Inflammatory macrophage treated with lipopolysaccharide for 1 hour (primary cell): ENCODE results near the gene EPS8.
A peak's percentile ranks its signal among the peaks of the same experiment; 100 is the strongest.
"Not testable (repeated sequence)": the region's sequence is repeated elsewhere in the genome, so short reads cannot be mapped to it uniquely, and the experiment has no call there.

ENCODE experiments used
- DNase-seq, 2 donors: peaks; one replicate each; pipeline ENCODE4 v3.0.0-alpha.2; 2020 to 2022

EPS8 gene

GRCh38 chr12:15634010-15634683 lies 155.0 kb downstream of the EPS8 start:
- DNase-seq = no peak

- DNase-seq = no peak
Observed at GRCh38 chr12:15633201-15633600, 156.0 kb downstream of the EPS8 start.

- DNase-seq = no peak
Observed at GRCh38 chr12:15632708-15633107, 156.5 kb downstream of the EPS8 start.

- DNase-seq = no peak
Observed at GRCh38 chr12:15631007-15631715, 158.0 kb downstream of the EPS8 start.

GRCh38 chr12:15629761-15630160 lies 159.4 kb downstream of the EPS8 start:
- no peak for DNase-seq

GRCh38 chr12:15629108-15629507 lies 160.1 kb downstream of the EPS8 start:
- peak; percentile 25 to 50 for DNase-seq

GRCh38 chr12:15627995-15628945 lies 160.9 kb downstream of the EPS8 start:
- peak; percentile 6 to 7 for DNase-seq

- DNase-seq = no peak
Observed at GRCh38 chr12:15625075-15625474, 164.1 kb downstream of the EPS8 start.

GRCh38 chr12:15620741-15621539 lies 168.2 kb downstream of the EPS8 start:
- no peak for DNase-seq

GRCh38 chr12:15616495-15616894 lies 172.7 kb downstream of the EPS8 start:
- not testable (repeated sequence) for DNase-seq

GRCh38 chr12:15613981-15614380 lies 175.2 kb downstream of the EPS8 start:
- DNase-seq = no peak

GRCh38 chr12:15608941-15609340 lies 180.2 kb downstream of the EPS8 start:
- DNase-seq = no peak

- DNase-seq = no peak
Observed at GRCh38 chr12:15608406-15608805, 180.8 kb downstream of the EPS8 start.

GRCh38 chr12:15605881-15606590 lies 183.2 kb downstream of the EPS8 start:
- DNase-seq = peak; percentile 27 to 44

GRCh38 chr12:15603474-15604085 lies 185.6 kb downstream of the EPS8 start:
- peak in 1 of 2 donors; percentile 17 for DNase-seq

- DNase-seq = peak; percentile 13 to 21
Observed at GRCh38 chr12:15602051-15602672, 187.0 kb downstream of the EPS8 start.

- peak; percentile 62 to 75 for DNase-seq
Observed at GRCh38 chr12:15601210-15601800, 187.9 kb downstream of the EPS8 start.

GRCh38 chr12:15600223-15600935 lies 188.8 kb downstream of the EPS8 start:
- no peak for DNase-seq

GRCh38 chr12:15599266-15600037 lies 189.7 kb downstream of the EPS8 start:
- DNase-seq = no peak
